Glutamatergic neuron (in vitro differentiated cells): ENCODE measurements around the gene TRIM29. TPM values are rescaled to one million over a fixed set of nuclear protein-coding genes. Genes with fewer than 3 reads are reported as not detected.
A peak's percentile ranks its signal among the peaks of the same experiment; 100 is the strongest.

Source experiments
- DNase-seq: peaks from one replicate; pipeline ENCODE4 v3.0.0; 2022
- H3K27ac Mint-ChIP-seq: one replicate; pipeline ENCODE4 v1.8.0; 2020; ENCODE audit warnings: mild to moderate bottlenecking, mixed read lengths, inconsistent platforms; ENCODE audit not compliant: unreplicated experiment
- H3K27me3 Mint-ChIP-seq: one replicate; pipeline ENCODE4 v1.8.0; 2020; ENCODE audit warnings: mild to moderate bottlenecking, moderate library complexity, mixed read lengths, inconsistent platforms; ENCODE audit not compliant: unreplicated experiment
- H3K36me3 Mint-ChIP-seq: one replicate; pipeline ENCODE4 v1.8.0; 2020; ENCODE audit warnings: mild to moderate bottlenecking, mixed read lengths, inconsistent platforms; ENCODE audit not compliant: unreplicated experiment
- H3K4me1 Mint-ChIP-seq: one replicate; pipeline ENCODE4 v1.8.0; 2020; ENCODE audit warnings: mild to moderate bottlenecking, low read depth, mixed read lengths, inconsistent platforms; ENCODE audit not compliant: unreplicated experiment
- H3K4me3 Mint-ChIP-seq: one replicate; pipeline ENCODE4 v1.8.0; 2020; ENCODE audit warnings: mild to moderate bottlenecking, mixed read lengths, inconsistent platforms; ENCODE audit not compliant: unreplicated experiment
- H3K9me3 Mint-ChIP-seq: one replicate; pipeline ENCODE4 v1.8.0; 2020; ENCODE audit warnings: mild to moderate bottlenecking, moderate library complexity, mixed read lengths, inconsistent platforms; ENCODE audit not compliant: unreplicated experiment
- total RNA-seq: library from RNA; stranded (reverse); fragmentation: NEBNext Ultra II Directional; extraction: Animal tissue kit (Norgen Biotek cat#: 25700); gene quantifications from one replicate; pipeline ENCODE4 v1.2.1, GENCODE V29; 2021; ENCODE audit not compliant: unreplicated experiment
- TF ChIP-seq, protein P1 (sequence below): fragments of 200-600 bp; sonication (generic); IDR thresholded peaks from one replicate; pipeline ENCODE4 v1.5.0; 2021; ENCODE audit not compliant: partially characterized antibody, unreplicated experiment

Gene TRIM29
- total RNA-seq, 1 donor from 2014 or later: not detected

DNA sequence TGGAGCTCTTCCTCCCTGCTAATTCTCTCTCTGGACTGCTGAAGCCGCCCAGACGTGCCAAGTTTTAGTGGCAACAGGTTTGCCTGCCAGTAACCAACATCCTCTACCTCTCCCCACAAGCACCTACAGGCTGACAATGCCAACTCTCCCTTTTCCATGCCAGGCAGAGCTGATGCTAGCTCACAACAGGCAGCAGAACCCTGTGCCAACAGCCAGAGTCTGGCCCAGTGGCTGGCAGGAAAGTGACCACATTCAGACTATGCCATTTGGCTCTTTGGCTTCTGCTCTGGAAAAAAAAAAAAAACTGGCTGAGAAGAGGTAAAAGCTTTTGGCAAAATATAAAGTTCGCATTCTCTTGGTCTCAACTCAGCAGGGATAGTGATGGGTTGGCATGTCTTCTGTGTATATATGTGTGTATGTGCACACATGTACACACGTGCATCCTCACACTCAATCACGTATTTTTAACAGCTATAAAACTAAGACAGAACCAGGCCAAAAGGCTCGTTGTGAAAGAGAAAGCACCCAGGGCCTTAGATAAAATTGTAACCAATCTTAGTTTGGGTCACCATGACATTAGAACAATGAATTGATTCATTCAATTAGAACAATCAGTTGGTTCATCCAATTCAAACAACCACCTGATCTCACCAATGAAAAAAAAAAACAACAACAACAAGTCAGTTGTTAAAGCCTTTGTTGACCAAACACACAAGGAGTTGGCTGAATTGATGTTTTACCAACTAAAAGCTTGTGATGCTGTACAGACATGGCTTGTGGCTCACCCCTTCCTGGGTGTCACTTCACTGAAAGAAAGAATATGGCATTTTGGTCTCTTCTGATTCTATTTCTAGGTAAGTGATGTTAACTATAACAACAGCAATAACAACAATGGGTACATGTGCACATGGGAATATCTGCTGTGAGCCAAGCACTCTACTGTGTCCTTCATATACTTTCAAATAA lies 48.6 kb downstream of the TRIM29 start:
- Mint-ChIP-seq H3K36me3 (peaks cover 11% of the 10 kb centered on the region), H3K27ac (no peak overlapping the region), H3K27me3 (peaks cover 11% of the 10 kb centered on the region), H3K4me3 (no peak overlapping the region), H3K4me1 (no peaks in the 10 kb centered on the region), H3K9me3 (peaks cover 4% of the 10 kb centered on the region)
- DNase-seq: no peak
- TF ChIP-seq, protein P1, sequence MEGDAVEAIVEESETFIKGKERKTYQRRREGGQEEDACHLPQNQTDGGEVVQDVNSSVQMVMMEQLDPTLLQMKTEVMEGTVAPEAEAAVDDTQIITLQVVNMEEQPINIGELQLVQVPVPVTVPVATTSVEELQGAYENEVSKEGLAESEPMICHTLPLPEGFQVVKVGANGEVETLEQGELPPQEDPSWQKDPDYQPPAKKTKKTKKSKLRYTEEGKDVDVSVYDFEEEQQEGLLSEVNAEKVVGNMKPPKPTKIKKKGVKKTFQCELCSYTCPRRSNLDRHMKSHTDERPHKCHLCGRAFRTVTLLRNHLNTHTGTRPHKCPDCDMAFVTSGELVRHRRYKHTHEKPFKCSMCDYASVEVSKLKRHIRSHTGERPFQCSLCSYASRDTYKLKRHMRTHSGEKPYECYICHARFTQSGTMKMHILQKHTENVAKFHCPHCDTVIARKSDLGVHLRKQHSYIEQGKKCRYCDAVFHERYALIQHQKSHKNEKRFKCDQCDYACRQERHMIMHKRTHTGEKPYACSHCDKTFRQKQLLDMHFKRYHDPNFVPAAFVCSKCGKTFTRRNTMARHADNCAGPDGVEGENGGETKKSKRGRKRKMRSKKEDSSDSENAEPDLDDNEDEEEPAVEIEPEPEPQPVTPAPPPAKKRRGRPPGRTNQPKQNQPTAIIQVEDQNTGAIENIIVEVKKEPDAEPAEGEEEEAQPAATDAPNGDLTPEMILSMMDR: no peak

DNA sequence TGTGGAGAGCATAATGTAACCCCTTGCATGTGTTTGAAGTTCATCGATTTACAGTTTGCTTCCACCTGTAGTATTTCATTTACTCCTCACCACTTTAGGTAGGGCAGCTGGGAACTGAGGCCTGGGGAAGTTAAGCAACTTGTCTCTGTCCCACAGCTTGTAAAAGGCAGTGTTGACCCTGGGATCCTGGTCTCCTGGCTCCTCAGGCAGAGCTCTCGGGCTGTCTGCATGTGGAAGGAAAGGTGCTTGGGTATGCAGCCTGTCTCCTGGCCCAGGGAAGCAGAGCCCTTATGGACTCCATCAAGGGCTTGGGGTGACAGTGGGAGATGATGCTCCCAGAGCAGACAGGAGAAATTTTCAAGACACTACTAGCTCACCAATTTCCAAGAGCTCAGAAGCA lies 49.9 kb downstream of the TRIM29 start:
- no peak for DNase-seq
- TF ChIP-seq, protein P1: no peak
- Mint-ChIP-seq H3K9me3 (peaks cover 9% of the 10 kb centered on the region), H3K4me1 (no peaks in the 10 kb centered on the region), H3K27ac (no peak overlapping the region), H3K36me3 (peaks cover 16% of the 10 kb centered on the region), H3K27me3 (peaks cover 13% of the 10 kb centered on the region), H3K4me3 (no peak overlapping the region)

DNA sequence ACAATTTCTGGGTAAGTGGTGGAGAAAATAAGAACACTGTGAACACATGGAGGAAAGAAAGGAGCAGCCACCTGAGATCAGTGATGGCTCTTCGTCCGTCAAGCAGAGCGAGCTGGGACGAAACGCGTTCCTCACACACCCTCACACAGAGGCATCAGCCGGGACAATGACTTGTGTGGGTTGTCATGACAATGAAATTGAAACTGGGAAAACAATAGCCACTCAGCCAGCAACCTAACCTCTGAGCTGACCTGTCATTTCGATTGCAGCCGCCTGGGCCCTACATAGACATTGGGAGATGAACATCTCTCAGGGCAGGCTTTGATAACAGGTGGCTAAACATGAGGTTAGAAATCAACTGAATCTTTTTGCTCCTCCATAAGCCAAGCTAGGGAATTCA lies 51.3 kb downstream of the TRIM29 start:
- Mint-ChIP-seq H3K27me3 (peaks cover 16% of the 10 kb centered on the region), H3K4me3 (no peak overlapping the region), H3K27ac (no peak overlapping the region), H3K9me3 (peaks cover 11% of the 10 kb centered on the region), H3K4me1 (no peaks in the 10 kb centered on the region), H3K36me3 (peaks cover 16% of the 10 kb centered on the region)
- DNase-seq: no peak
- TF ChIP-seq, protein P1: no peak

DNA sequence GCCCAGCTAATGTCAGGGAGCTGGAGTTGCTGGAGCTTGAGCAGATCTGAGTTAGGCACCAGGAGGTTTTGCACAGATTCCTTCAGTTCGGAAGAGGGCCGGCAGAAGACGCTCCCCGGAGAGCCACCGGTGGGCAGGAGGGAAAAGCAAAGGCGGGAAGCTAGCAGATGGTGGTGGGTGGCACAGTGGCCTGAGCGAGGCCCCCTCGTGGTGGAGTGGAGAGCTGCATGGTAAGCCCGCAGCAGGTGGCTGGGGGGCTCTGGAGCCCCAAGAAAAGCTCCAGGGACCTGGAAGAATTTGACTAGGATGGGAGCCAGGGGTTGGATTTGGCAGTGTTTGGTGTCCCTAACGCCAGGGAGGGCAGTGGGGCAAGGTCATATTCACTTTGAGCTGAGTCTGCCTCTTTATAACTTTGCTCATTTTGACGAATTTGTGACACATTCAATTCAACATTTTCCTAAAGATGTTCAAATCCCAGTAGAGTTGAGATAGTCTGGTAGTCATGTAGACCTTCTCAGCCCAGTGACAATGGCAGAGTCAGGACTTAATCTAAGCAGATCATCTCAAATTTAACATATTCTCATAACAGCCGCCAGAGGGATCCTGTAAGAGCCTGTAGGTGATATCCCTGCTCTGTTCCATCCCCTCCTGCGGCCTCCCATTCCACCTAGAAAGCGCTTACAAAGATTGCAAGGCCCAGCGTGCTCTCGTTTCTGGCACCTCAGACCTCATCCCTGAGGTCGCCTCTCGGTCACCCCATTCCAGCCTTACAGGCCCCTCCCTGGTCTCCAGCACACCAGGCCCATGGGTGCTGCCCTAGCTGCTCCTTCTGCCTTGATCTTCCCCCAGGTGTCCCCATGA lies 57.9 kb downstream of the TRIM29 start:
- Mint-ChIP-seq H3K4me1 (no peaks in the 10 kb centered on the region), H3K4me3 (no peak overlapping the region), H3K27me3 (peaks cover 21% of the 10 kb centered on the region), H3K27ac (no peak overlapping the region), H3K9me3 (peaks cover 15% of the 10 kb centered on the region), H3K36me3 (peaks cover 16% of the 10 kb centered on the region)
- peak; percentile 49 for DNase-seq
- TF ChIP-seq, protein P1: peak; percentile 70
